ENCODE measurements around the gene GPER1.
"Not testable (repeated sequence)": the region's sequence is repeated elsewhere in the genome, so short reads cannot be mapped to it uniquely, and the experiment has no call there.

GPER1 gene

GRCh38 chr7:1070544-1071011, 17.3 kb upstream of the GPER1 start:
- no peak for DNase-seq

GRCh38 chr7:1071731-1072254, 16.1 kb upstream of the GPER1 start:
- DNase-seq: no peak

- no peak for DNase-seq
Observed at GRCh38 chr7:1073142-1073977, 14.6 kb upstream of the GPER1 start.

- not testable (repeated sequence) for DNase-seq
Observed at GRCh38 chr7:1074018-1074417, 13.9 kb upstream of the GPER1 start.

- no peak for DNase-seq
Observed at GRCh38 chr7:1074593-1075431, 13.1 kb upstream of the GPER1 start.

- DNase-seq: no peak
Observed at GRCh38 chr7:1076184-1077072, 11.5 kb upstream of the GPER1 start.

- no peak for DNase-seq
Observed at GRCh38 chr7:1078519-1078918, 9.4 kb upstream of the GPER1 start.

GRCh38 chr7:1078985-1079384, 8.9 kb upstream of the GPER1 start:
- no peak for DNase-seq

GRCh38 chr7:1079546-1079945, 8.4 kb upstream of the GPER1 start:
- no peak for DNase-seq

GRCh38 chr7:1080252-1080920, 7.5 kb upstream of the GPER1 start:
- DNase-seq: no peak

GRCh38 chr7:1080921-1081255, 7.0 kb upstream of the GPER1 start:
- DNase-seq: no peak

- DNase-seq: no peak
Observed at GRCh38 chr7:1081336-1081735, 6.6 kb upstream of the GPER1 start.

GRCh38 chr7:1081931-1082401, 5.9 kb upstream of the GPER1 start:
- no peak for DNase-seq

- DNase-seq: no peak
Observed at GRCh38 chr7:1083729-1084657, 3.9 kb upstream of the GPER1 start.

GRCh38 chr7:1085266-1085665, 2.6 kb upstream of the GPER1 start:
- no peak for DNase-seq

- no peak for DNase-seq
Observed at GRCh38 chr7:1085910-1086421, 1.9 kb upstream of the GPER1 start.

GRCh38 chr7:1086588-1087464, 1.1 kb upstream of the GPER1 start:
- peak; percentile 78 for DNase-seq

GRCh38 chr7:1087465-1087814, 473 bp upstream of the GPER1 start:
- DNase-seq: no peak

- DNase-seq: no peak
Observed at GRCh38 chr7:1090236-1090635, 2.3 kb downstream of the GPER1 start.
